Activated CD8-positive, alpha-beta memory T cell treated with anti-CD3 and anti-CD28 coated beads for 4 hours (primary cell): ENCODE data around the gene TMEM229A.
"Not testable (repeated sequence)": the region's sequence is repeated elsewhere in the genome, so short reads cannot be mapped to it uniquely, and the experiment has no call there.

Experiments used
- DNase-seq, 2 donors: peaks; one replicate each; pipeline ENCODE4 v3.0.0-alpha.2; 2020; ENCODE audit warnings: low read depth in 2 of 2

The TMEM229A gene

GRCh38 chr7:124032369-124033094 is at the start of gene TMEM229A:
TMEM229A (minus strand) TSS chr7:124033067; CDS start chr7:124033003, 64 bp downstream.
- no peak for DNase-seq

- DNase-seq: not testable (repeated sequence)
These were observed 49.4 kb upstream of the TMEM229A start for GRCh38 chr7:124082234-124082633.

DNA sequence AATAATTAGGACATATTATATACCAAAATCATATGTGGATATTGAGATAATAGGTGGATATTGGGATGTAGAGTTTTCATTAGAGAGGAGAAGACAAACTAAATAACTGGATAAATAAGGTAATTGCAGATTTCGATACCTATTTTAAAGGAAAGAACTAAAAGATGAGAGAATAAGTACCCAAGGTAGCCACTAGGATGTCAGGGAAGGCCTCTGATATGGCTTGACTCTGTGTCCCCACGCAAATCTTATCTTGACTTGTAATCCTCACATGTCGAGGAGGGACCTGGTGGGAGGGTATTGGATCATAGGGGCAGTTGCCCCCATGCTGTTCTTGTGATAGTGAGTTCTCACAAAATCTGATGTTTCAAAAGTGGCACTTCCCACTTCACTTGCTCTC is 44.7 kb upstream of the TMEM229A start:
- DNase-seq: no peak

- DNase-seq: no peak
These were observed 44.0 kb upstream of the TMEM229A start for GRCh38 chr7:124076841-124077240.

GRCh38 chr7:124074007-124074406 is 41.1 kb upstream of the TMEM229A start:
- no peak for DNase-seq

DNA sequence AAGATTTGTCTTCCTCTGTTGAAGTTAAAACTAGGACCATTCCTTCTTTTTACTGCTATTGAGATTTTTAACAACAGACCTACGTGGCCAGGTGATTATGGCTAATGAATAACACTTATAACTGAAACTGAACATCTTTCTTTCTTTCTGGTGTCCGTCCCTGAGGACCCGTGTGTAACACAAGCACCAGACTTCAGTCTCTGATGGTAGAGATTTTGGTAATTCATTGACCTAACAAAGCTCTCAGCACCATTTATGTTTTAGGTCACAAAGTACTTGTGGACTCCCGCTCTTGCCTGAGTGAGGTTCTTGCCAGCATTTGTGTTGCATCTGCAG is 40.4 kb upstream of the TMEM229A start:
- no peak for DNase-seq

DNA sequence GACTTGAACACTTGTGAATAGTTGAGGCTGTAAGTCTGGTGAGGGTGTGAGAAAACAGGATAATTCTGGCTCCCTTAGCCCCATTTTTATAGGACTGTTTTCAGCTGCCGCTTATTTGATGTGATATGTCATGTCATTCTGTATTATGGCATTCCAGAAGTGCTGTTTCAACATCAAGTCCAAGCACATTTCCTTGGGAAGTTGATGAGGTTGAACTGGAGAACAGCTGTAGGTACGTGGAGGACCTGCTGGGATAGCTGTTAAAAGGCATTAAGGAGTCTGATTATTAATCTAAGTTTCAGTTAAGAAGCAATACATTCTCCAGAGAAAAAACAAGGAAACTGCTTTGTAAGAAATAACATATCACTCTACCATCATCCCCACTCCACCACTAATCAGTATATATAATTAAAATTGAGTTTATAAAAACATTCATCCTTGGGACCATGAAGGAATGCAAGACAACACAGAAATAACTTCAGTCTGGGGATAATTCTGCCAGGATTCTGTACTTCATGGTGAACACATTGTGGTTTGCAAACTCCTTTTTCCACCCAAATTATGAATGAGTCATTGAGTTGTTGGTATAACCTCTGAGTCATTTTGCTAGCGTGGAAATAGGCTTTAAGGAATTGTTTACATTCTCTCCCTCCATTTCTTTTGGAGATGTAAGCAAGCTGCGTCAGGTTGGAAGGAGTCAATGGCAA is 39.9 kb upstream of the TMEM229A start:
- no peak for DNase-seq

GRCh38 chr7:124071843-124072242 is 39.0 kb upstream of the TMEM229A start:
- no peak for DNase-seq

GRCh38 chr7:124062171-124062570 is 29.3 kb upstream of the TMEM229A start:
- DNase-seq: no peak

- no peak for DNase-seq
These were observed 27.7 kb upstream of the TMEM229A start for GRCh38 chr7:124060528-124060927.

GRCh38 chr7:124059375-124059774 is 26.5 kb upstream of the TMEM229A start:
- no peak for DNase-seq

DNA sequence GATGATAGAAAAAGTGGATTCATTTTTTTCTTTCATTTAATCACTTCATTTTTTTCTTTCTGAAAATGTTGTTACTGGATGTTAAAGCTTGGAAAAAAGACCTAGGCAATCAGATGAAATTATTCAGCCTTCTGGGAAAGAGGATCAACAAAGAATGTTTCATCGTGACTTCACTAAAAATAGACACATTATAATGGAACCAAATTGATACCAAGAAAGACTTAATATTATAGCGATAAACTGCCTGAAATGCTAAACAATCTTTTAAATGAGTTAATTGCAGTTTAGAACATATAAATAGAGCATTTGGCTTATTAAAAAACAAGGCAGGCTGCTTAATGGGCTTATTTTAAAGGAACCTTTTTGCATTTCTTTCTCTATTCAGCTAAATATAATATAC is 25.6 kb upstream of the TMEM229A start:
- no peak for DNase-seq

DNA sequence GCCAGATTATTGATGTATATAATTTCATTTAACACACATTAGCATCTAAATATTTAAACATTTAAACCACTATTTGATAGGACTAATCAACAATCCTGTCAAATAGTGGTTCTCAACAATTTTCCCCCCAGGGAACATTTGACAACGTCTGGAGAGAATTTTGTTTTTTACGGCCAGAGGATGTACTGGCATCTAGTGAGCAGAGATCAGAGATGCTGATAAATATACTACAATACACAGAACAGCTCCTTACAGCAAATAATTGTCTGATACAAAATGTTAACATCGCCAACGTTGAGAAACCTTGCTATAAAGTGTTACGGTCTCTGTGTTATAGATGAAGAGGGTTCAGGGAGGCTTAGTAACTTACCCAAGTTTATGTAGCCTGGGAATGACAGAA is 25.0 kb upstream of the TMEM229A start:
- no peak for DNase-seq

GRCh38 chr7:124056234-124056633 is 23.4 kb upstream of the TMEM229A start:
- no peak for DNase-seq

- no peak for DNase-seq
These were observed 19.0 kb upstream of the TMEM229A start for GRCh38 chr7:124051681-124052377.

GRCh38 chr7:124042826-124043225 is 10.0 kb upstream of the TMEM229A start:
- no peak for DNase-seq

GRCh38 chr7:124041439-124041838 is 8.6 kb upstream of the TMEM229A start:
- no peak for DNase-seq

DNA sequence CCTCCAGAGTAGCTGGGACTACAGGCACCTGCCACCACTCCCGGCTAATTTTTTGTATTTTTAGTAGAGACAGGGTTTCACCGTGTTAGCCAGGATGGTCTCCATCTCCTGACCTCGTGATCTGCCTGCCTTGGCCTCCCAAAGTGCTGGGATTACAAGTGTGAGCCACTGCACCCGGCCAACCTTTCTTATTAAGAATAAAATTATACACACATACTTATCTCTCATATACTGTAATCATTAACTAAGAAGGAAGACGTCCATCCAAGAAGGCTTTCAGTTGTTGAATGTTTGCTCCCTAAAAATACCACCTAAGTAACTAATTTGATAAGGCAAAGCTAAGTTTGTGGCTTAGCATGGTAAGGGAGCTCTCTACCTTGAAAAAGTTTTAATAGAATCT is 5.0 kb upstream of the TMEM229A start:
- DNase-seq: not testable (repeated sequence)

DNA sequence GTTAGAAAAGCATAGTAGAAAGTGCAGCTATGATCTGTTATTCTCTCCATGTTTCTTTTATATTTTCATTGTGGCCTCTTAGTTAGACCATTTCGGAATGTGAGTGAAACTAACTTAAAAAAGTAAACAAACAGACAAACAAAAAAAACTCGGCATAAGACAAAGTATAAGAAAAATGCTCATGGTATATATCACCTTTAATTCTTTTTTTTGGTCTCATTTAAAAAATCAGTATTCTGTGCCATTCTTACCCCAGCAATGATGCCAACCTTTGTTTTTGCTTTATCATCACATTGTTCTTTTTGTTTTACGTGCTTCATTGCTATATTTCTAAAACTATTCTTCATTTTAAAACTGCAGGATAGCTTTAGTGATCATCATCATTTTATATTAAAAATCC is 2.8 kb upstream of the TMEM229A start:
- no peak for DNase-seq

DNA sequence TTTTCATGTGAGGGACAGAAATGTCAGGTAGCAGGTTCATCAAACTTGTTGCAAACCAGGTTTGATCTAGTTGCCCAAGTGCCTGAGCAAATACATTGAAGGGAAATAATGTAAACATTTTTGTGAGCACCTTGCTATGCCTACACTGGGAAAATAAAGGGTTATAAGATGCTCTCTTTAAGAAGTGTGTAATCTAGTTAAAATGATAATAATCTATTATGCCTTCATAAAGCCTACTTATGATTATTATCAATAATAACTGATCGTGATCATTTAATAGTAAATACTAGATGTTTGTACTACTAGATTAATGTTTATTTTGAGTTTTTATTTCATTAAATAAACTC is 1.9 kb upstream of the TMEM229A start:
- DNase-seq: no peak

- DNase-seq: no peak
These were observed 1.2 kb upstream of the TMEM229A start for GRCh38 chr7:124033807-124034753.
